HG03575 (cell line): ENCODE data around the gene GAGE12H.
"Not testable (repeated sequence)": the region's sequence is repeated elsewhere in the genome, so short reads cannot be mapped to it uniquely, and the experiment has no call there.

ENCODE experiments used
- ATAC-seq: cut with Tn5 transposase; IDR thresholded peaks from one replicate; pipeline ENCODE4 v1.9.1; 2021; ENCODE audit not compliant: unreplicated experiment, insufficient number of reproducible peaks, low FRiP score; ENCODE audit errors: extremely low read depth

The GAGE12H gene, protein sequence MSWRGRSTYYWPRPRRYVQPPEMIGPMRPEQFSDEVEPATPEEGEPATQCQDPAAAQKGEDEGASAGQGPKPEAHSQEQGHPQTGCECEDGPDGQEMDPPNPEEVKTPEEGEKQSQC

DNA sequence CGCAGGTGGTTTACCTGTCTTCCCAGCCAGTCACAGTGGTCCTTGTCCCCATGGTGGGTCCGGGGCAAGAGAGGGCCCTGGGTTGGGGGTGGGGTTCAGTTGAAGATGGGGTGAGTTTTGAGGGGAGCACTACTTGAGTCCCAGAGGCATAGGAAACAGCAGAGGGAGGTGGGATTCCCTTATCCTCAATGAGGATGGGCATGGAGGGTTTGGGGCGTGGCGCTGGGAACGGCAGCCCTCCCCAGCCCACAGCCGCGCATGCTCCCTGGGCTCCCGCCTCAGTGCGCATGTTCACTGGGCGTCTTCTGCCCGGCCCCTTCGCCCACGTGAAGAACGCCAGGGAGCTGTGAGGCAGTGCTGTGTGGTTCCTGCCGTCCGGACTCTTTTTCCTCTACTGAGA, at the start of gene GAGE12H:
TSS of gene GAGE12H (plus strand) at position 301 of the 400 bp plus-strand sequence. CDS start 1,155 bp downstream, outside the sequence.
- ATAC-seq: not testable (repeated sequence)

DNA sequence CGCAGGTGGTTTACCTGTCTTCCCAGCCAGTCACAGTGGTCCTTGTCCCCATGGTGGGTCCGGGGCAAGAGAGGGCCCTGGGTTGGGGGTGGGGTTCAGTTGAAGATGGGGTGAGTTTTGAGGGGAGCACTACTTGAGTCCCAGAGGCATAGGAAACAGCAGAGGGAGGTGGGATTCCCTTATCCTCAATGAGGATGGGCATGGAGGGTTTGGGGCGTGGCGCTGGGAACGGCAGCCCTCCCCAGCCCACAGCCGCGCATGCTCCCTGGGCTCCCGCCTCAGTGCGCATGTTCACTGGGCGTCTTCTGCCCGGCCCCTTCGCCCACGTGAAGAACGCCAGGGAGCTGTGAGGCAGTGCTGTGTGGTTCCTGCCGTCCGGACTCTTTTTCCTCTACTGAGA, 47.9 kb upstream of the GAGE12H start, which contains the start of gene GAGE12C:
TSS of gene GAGE12C (plus strand) at position 301 of the 400 bp plus-strand sequence. CDS start 1,155 bp downstream, outside the sequence.
- ATAC-seq: not testable (repeated sequence)

DNA sequence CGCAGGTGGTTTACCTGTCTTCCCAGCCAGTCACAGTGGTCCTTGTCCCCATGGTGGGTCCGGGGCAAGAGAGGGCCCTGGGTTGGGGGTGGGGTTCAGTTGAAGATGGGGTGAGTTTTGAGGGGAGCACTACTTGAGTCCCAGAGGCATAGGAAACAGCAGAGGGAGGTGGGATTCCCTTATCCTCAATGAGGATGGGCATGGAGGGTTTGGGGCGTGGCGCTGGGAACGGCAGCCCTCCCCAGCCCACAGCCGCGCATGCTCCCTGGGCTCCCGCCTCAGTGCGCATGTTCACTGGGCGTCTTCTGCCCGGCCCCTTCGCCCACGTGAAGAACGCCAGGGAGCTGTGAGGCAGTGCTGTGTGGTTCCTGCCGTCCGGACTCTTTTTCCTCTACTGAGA, 38.3 kb upstream of the GAGE12H start, which contains the start of gene GAGE12D:
TSS of gene GAGE12D (plus strand) at position 301 of the 400 bp plus-strand sequence. CDS start 1,155 bp downstream, outside the sequence.
- not testable (repeated sequence) for ATAC-seq

DNA sequence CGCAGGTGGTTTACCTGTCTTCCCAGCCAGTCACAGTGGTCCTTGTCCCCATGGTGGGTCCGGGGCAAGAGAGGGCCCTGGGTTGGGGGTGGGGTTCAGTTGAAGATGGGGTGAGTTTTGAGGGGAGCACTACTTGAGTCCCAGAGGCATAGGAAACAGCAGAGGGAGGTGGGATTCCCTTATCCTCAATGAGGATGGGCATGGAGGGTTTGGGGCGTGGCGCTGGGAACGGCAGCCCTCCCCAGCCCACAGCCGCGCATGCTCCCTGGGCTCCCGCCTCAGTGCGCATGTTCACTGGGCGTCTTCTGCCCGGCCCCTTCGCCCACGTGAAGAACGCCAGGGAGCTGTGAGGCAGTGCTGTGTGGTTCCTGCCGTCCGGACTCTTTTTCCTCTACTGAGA, 28.8 kb upstream of the GAGE12H start, which contains the start of gene GAGE12E:
TSS of gene GAGE12E (plus strand) at position 301 of the 400 bp plus-strand sequence. CDS start 1,155 bp downstream, outside the sequence.
- ATAC-seq: not testable (repeated sequence)

DNA sequence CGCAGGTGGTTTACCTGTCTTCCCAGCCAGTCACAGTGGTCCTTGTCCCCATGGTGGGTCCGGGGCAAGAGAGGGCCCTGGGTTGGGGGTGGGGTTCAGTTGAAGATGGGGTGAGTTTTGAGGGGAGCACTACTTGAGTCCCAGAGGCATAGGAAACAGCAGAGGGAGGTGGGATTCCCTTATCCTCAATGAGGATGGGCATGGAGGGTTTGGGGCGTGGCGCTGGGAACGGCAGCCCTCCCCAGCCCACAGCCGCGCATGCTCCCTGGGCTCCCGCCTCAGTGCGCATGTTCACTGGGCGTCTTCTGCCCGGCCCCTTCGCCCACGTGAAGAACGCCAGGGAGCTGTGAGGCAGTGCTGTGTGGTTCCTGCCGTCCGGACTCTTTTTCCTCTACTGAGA, 19.2 kb upstream of the GAGE12H start, which contains the start of gene GAGE12F:
TSS of gene GAGE12F (plus strand) at position 301 of the 400 bp plus-strand sequence. CDS start 1,155 bp downstream, outside the sequence.
- not testable (repeated sequence) for ATAC-seq

DNA sequence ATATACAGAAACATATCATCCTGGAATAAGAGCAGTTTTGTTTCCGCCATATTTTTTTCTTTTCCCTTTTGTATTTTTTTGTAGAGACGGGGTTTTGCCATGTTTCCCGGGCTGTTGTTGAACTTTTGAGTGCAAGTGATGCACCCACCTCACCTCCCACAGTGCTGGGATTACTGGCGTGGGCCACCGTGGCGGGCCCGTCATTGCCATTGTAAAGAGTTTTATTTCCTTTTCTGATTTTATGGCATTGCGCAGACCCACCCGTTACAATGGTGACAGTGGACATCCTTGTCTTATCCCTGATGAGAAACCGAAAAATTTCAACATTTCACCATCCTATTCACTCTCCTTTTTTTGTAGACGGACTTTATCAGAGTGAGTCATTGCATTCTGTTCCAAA, 11.0 kb upstream of the GAGE12H start:
- ATAC-seq: not testable (repeated sequence)

DNA sequence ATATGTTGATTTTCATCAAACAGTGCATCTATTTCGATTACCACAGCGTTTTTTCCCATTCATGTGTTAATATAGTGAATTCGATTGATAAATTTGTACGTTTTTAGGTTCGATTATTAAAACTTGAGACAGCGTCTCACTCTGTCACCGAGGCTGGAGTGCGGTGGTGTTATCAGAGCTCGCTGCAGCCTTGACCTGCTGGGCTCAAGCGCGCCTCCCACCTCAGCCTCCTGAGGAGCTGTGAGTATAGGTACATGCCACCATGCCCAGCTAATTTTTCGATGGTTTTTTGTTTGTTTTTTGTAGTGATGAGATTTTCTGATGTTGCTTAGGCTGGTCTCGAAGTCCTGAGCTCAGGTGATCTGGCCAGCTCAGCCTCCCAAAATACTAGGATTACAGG, 10.6 kb upstream of the GAGE12H start:
- ATAC-seq: not testable (repeated sequence)

DNA sequence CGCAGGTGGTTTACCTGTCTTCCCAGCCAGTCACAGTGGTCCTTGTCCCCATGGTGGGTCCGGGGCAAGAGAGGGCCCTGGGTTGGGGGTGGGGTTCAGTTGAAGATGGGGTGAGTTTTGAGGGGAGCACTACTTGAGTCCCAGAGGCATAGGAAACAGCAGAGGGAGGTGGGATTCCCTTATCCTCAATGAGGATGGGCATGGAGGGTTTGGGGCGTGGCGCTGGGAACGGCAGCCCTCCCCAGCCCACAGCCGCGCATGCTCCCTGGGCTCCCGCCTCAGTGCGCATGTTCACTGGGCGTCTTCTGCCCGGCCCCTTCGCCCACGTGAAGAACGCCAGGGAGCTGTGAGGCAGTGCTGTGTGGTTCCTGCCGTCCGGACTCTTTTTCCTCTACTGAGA, 9.6 kb upstream of the GAGE12H start, which contains the start of gene GAGE12G:
TSS of gene GAGE12G (plus strand) at position 301 of the 400 bp plus-strand sequence. CDS start 1,155 bp downstream, outside the sequence.
- ATAC-seq: not testable (repeated sequence)

DNA sequence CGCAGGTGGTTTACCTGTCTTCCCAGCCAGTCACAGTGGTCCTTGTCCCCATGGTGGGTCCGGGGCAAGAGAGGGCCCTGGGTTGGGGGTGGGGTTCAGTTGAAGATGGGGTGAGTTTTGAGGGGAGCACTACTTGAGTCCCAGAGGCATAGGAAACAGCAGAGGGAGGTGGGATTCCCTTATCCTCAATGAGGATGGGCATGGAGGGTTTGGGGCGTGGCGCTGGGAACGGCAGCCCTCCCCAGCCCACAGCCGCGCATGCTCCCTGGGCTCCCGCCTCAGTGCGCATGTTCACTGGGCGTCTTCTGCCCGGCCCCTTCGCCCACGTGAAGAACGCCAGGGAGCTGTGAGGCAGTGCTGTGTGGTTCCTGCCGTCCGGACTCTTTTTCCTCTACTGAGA, 9.4 kb downstream of the GAGE12H start, which contains the start of gene GAGE2A:
TSS of gene GAGE2A (plus strand) at position 301 of the 400 bp plus-strand sequence. CDS start 1,155 bp downstream, outside the sequence.
- not testable (repeated sequence) for ATAC-seq

DNA sequence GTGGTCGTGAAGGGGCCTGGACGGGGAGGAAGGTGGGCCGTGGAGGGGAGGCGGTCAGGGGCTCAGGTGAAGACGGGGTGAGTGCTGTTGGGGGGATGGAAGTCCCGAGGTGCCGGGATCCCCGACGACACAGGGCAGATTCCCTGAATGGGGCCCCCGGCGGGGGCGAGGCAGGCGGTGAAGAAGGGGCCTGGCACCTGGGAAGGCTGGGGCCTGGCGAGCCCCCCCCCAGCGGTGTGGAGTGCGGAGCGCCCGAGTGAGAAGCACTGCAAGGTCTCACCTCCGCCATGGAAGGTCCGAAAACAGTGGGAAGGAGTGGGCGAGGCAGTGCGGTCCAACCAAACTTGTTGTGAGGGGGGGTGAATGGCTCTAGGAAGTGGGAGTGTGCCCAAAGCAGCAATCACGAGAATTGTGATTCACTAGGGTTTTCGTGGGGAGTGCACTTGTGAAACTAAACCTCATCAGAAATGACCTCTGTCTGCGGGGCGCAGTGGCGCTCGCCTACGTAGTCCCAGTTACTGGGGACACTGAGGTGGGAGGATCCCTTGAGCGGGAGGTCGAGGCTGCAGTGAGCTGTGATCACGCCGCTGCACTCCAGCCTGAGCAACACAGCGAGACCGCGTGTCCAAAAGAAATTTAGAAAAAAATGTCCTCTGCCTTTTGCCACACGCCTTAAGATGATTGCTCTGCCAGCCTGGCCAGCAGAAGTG, 10.2 kb downstream of the GAGE12H start:
- not testable (repeated sequence) for ATAC-seq

DNA sequence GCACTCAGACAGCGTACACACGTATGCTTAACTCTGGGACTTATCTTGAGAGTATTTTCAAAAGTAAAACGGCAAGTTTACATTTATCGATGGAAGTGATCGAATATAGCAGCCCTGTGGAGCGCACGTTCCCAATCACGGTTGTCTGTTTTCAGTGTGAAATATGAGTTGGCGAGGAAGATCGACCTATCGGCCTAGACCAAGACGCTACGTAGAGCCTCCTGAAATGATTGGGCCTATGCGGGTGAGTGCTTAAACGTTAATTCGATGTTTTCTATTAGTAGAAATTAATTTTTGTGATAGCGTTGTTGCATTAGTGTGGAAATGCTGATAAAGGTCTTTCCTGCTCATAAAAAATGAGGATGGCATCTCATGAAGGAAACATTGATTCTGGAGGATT, 10.7 kb downstream of the GAGE12H start:
- not testable (repeated sequence) for ATAC-seq

DNA sequence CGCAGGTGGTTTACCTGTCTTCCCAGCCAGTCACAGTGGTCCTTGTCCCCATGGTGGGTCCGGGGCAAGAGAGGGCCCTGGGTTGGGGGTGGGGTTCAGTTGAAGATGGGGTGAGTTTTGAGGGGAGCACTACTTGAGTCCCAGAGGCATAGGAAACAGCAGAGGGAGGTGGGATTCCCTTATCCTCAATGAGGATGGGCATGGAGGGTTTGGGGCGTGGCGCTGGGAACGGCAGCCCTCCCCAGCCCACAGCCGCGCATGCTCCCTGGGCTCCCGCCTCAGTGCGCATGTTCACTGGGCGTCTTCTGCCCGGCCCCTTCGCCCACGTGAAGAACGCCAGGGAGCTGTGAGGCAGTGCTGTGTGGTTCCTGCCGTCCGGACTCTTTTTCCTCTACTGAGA, 19.0 kb downstream of the GAGE12H start, which contains the start of gene GAGE1:
TSS of gene GAGE1 (plus strand) at position 301 of the 400 bp plus-strand sequence. CDS start 1,155 bp downstream, outside the sequence.
- not testable (repeated sequence) for ATAC-seq

DNA sequence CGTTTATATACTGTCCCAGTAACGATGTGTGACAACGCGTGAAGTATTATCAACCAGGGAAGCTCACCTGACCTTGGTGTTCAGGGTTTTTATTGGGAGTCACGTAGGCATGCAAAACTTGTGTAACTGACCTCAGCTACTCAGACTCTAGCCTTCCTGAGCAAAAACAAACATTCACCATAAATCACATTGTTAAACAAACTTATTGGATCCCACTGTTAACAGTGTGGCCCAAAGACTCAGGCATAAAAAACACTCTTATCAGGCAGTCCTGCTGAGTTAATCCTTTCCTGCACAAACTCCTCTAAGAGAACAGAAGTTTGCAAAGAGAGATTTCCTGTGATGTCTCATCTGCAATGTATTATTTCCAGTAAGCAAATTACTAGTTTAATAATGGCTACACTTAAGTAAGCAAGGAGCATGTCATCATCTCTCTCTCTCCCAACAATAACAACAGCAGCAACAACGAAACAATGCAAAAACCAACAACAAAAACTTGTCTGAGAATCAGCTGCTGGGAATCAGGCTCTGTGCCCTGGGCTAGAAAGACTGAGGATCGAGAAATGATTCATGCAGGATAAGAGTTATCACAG, 31.1 kb downstream of the GAGE12H start:
- ATAC-seq: no peak

DNA sequence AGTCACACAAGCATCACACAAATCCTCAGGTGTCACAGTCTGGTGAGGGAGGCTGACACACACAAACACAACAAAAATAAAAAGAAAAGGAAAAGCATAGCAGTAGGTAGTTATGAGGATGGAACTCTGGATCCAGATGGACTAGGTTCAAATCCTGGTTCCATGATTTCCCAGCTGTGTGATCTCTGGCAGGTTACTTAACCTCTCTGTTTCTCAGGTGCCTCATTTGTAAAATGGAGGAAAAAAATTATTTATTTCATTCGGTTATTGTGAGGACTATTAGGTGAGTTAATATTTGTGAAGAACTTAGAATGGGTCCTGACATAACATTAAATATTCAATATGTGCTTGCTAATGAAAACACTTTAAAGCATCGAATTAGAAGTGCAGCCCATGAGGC, 38.8 kb downstream of the GAGE12H start:
- no peak for ATAC-seq

DNA sequence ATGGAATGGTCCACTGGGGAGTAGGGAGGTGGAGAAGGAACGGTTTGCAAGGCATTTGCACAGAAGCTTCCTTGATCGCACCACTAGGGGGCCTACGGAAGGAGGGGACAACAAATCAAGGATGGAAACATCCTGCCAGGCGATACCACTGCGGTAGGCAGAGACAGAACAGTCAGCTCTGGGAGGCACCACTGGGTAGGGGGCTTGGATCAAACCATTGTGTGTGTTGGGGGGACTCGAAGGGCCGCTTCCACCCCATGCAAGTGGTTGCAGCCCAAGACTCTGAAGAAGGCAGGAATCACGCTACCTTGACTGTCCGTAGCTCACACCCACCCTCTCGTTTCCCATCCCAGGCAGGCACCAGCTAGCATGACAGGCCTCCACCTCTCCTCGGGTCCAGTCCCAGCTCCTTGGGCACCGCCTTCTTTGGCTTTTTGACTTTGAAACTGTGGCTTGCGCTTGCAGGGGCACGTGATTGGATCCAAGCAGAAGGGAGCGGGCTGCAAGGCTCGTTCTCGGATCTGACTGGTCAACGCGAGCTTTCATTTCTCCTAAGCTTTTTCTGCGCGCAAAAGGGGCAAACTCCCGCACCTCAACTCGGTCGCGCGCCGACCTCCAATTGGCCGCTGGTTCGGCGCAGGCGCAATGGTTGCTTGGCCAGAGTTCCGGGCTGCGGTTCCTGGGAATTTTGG, 47.5 kb downstream of the GAGE12H start:
- no peak for ATAC-seq
